Measurements from ENCODE around the gene APOA4. TPM values are rescaled to one million over a fixed set of nuclear protein-coding genes. Genes with fewer than 3 reads are reported as not detected.

The APOA4 gene
- total and polyA plus RNA-seq, 9 of the 15 experiments (the other 6 are each of a cell fraction or from before 2014, with no cell fraction given): 0.07 TPM; not detected in 8

- TF ChIP-seq PBX2 (CRISPR knock-in tag; IDR thresholded peaks at IDR 0.05; ENCODE audit: low read depth) (no peak), PBX2 (tag; conservative IDR thresholded peaks at IDR 0.05; ENCODE audit: low read depth) (no peak), SIRT6 (IDR thresholded peaks at IDR 0.05; ENCODE audit: low read depth, low read length) (no peak), ZNF121 (CRISPR knock-in tag; conservative IDR thresholded peaks at IDR 0.05) (no peak), ETV6 (IDR thresholded peaks at IDR 0.05; ENCODE audit: borderline replicate concordance in 1 of 2, low read depth in 2 of 2, low read length in 1 of 2) (no peak), ETV6 (CRISPR knock-in tag; IDR thresholded peaks at IDR 0.05; ENCODE audit: borderline replicate concordance) (no peak), HEY1 (CRISPR knock-in tag; IDR thresholded peaks at IDR 0.05; ENCODE audit: borderline replicate concordance) (no peak), SMARCB1 (IDR thresholded peaks at IDR 0.05; ENCODE audit: insufficient read length, low read depth) (no peak), SREBF2 (CRISPR knock-in tag; IDR thresholded peaks at IDR 0.05) (no peak), MEF2D (tag; conservative IDR thresholded peaks at IDR 0.05; ENCODE audit: low read depth) (no peak), PHF8 (IDR thresholded peaks at IDR 0.05; ENCODE audit: borderline replicate concordance, low read length) (peak; percentile 80; the same call in 1 of the 2 replicates), NFYB (IDR thresholded peaks at IDR 0.05; ENCODE audit: extremely low read depth, insufficient read length) (peak; percentile 6), MEF2A (IDR thresholded peaks at IDR 0.05; ENCODE audit: control insufficient read depth, low read depth, low read length) (no peak)
- TF ChIP-seq, protein P1, sequence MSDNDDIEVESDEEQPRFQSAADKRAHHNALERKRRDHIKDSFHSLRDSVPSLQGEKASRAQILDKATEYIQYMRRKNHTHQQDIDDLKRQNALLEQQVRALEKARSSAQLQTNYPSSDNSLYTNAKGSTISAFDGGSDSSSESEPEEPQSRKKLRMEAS (CRISPR knock-in tag; IDR thresholded peaks at IDR 0.05): no peak
- TF ChIP-seq, protein P2, sequence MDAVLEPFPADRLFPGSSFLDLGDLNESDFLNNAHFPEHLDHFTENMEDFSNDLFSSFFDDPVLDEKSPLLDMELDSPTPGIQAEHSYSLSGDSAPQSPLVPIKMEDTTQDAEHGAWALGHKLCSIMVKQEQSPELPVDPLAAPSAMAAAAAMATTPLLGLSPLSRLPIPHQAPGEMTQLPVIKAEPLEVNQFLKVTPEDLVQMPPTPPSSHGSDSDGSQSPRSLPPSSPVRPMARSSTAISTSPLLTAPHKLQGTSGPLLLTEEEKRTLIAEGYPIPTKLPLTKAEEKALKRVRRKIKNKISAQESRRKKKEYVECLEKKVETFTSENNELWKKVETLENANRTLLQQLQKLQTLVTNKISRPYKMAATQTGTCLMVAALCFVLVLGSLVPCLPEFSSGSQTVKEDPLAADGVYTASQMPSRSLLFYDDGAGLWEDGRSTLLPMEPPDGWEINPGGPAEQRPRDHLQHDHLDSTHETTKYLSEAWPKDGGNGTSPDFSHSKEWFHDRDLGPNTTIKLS (IDR thresholded peaks at IDR 0.05; ENCODE audit: borderline replicate concordance, low read depth): no peak
- TF ChIP-seq, protein P3, sequence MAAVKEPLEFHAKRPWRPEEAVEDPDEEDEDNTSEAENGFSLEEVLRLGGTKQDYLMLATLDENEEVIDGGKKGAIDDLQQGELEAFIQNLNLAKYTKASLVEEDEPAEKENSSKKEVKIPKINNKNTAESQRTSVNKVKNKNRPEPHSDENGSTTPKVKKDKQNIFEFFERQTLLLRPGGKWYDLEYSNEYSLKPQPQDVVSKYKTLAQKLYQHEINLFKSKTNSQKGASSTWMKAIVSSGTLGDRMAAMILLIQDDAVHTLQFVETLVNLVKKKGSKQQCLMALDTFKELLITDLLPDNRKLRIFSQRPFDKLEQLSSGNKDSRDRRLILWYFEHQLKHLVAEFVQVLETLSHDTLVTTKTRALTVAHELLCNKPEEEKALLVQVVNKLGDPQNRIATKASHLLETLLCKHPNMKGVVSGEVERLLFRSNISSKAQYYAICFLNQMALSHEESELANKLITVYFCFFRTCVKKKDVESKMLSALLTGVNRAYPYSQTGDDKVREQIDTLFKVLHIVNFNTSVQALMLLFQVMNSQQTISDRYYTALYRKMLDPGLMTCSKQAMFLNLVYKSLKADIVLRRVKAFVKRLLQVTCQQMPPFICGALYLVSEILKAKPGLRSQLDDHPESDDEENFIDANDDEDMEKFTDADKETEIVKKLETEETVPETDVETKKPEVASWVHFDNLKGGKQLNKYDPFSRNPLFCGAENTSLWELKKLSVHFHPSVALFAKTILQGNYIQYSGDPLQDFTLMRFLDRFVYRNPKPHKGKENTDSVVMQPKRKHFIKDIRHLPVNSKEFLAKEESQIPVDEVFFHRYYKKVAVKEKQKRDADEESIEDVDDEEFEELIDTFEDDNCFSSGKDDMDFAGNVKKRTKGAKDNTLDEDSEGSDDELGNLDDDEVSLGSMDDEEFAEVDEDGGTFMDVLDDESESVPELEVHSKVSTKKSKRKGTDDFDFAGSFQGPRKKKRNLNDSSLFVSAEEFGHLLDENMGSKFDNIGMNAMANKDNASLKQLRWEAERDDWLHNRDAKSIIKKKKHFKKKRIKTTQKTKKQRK (IDR thresholded peaks at IDR 0.05; ENCODE audit: borderline replicate concordance, low read depth, low read length): no peak
- TF ChIP-seq, protein P4, sequence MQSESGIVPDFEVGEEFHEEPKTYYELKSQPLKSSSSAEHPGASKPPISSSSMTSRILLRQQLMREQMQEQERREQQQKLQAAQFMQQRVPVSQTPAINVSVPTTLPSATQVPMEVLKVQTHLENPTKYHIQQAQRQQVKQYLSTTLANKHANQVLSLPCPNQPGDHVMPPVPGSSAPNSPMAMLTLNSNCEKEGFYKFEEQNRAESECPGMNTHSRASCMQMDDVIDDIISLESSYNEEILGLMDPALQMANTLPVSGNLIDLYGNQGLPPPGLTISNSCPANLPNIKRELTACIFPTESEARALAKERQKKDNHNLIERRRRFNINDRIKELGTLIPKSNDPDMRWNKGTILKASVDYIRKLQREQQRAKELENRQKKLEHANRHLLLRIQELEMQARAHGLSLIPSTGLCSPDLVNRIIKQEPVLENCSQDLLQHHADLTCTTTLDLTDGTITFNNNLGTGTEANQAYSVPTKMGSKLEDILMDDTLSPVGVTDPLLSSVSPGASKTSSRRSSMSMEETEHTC (IDR thresholded peaks at IDR 0.05): no peak
These were observed 35.2 kb downstream of the APOA4 start, which contains the start of gene ZPR1 (continued) for GRCh38 chr11:116787786-116788486.
